ENCODE data around the gene ANKRD42. TPM values are rescaled to one million over a fixed set of nuclear protein-coding genes. Genes with fewer than 3 reads are reported as not detected.

The ANKRD42 gene
- total and polyA plus RNA-seq, 2 of the 8 experiments (the other 6 are each of a cell fraction or from before 2014, with no cell fraction given), result 2.0 to 5.5 TPM

DNA sequence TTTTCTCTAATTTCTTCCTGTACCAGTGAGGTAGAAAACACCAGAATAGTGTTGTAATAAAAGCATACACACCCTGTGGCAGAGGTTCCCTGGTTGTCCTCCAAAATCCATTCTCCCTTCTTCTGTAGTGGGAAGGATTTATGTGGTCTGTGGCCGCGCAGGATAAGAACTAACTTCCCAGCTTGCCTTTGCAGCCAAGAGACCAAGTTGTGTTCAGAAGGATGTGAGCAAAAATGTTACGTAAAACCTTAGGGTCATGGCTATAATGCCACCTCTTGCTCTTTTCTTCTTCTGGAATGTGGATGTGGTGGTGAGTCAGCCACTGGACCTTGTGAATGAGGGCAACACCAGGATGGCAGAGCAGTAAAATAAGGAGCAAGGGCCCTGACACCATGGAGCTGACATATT lies 64.3 kb downstream of the ANKRD42 start (continued):
- TF ChIP-seq RBBP5 (IDR thresholded peaks at IDR 0.05; ENCODE audit: borderline replicate concordance, low read depth, low read length) (no peak), CEBPB (IDR thresholded peaks at IDR 0.05; ENCODE audit: low read depth, low read length) (no peak), CBX8 (IDR thresholded peaks at IDR 0.05; ENCODE audit: borderline replicate concordance, low read depth, low read length) (no peak)
- TF ChIP-seq, protein P1, sequence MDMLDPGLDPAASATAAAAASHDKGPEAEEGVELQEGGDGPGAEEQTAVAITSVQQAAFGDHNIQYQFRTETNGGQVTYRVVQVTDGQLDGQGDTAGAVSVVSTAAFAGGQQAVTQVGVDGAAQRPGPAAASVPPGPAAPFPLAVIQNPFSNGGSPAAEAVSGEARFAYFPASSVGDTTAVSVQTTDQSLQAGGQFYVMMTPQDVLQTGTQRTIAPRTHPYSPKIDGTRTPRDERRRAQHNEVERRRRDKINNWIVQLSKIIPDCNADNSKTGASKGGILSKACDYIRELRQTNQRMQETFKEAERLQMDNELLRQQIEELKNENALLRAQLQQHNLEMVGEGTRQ (IDR thresholded peaks at IDR 0.05; ENCODE audit: low read length), result no peak

Data from H1 (cell line).